Measurements from ENCODE around the gene GGT1.
"Not testable (repeated sequence)": the region's sequence is repeated elsewhere in the genome, so short reads cannot be mapped to it uniquely, and the experiment has no call there.

GGT1 gene

GRCh38 chr22:24609888-24610287, 6.9 kb downstream of the GGT1 start:
- DNase-seq; H3K9me2 ChIP-seq (replicated peaks; ENCODE audit: insufficient read depth, low read length); H3K4me2 ChIP-seq (ENCODE audit: low read depth, low read length); H3K27ac ChIP-seq (ENCODE audit: low read length); H3K4me3 ChIP-seq (ENCODE audit: low read length); H3K9me3 ChIP-seq (replicated peaks; ENCODE audit: insufficient read depth, low read length); H3K4me1 ChIP-seq (ENCODE audit: low read length); H3K36me3 ChIP-seq (replicated peaks; ENCODE audit: insufficient read depth, low read length); H4K20me1 ChIP-seq (ENCODE audit: insufficient read depth, low read length); H3K9ac ChIP-seq (ENCODE audit: low read length); H2AFZ ChIP-seq (ENCODE audit: low read length); H3K27me3 ChIP-seq (replicated peaks; ENCODE audit: insufficient read depth, low read length); H3F3A ChIP-seq (ENCODE audit: insufficient read depth, low read length): not testable (repeated sequence)
- H3K79me2 ChIP-seq (ENCODE audit: low read length), result peaks cover 12% of the 10 kb centered on the region

GRCh38 chr22:24614794-24615193, 11.8 kb downstream of the GGT1 start:
- H3K9me3 ChIP-seq (replicated peaks; ENCODE audit: insufficient read depth, low read length); H3K4me1 ChIP-seq (ENCODE audit: low read length); H3K9me2 ChIP-seq (replicated peaks; ENCODE audit: insufficient read depth, low read length); H3K4me2 ChIP-seq (ENCODE audit: low read depth, low read length); H3K36me3 ChIP-seq (replicated peaks; ENCODE audit: insufficient read depth, low read length); H3F3A ChIP-seq (ENCODE audit: insufficient read depth, low read length); H4K20me1 ChIP-seq (ENCODE audit: insufficient read depth, low read length); H3K4me3 ChIP-seq (ENCODE audit: low read length); H2AFZ ChIP-seq (ENCODE audit: low read length); H3K9ac ChIP-seq (ENCODE audit: low read length); H3K79me2 ChIP-seq (ENCODE audit: low read length); H3K27ac ChIP-seq (ENCODE audit: low read length); H3K27me3 ChIP-seq (replicated peaks; ENCODE audit: insufficient read depth, low read length); DNase-seq: not testable (repeated sequence)

GRCh38 chr22:24621244-24621643, 18.3 kb downstream of the GGT1 start:
- not testable (repeated sequence) for H3K9ac ChIP-seq (ENCODE audit: low read length); H3K27me3 ChIP-seq (replicated peaks; ENCODE audit: insufficient read depth, low read length); H3K79me2 ChIP-seq (ENCODE audit: low read length); H3F3A ChIP-seq (ENCODE audit: insufficient read depth, low read length); H3K4me1 ChIP-seq (ENCODE audit: low read length); H3K9me2 ChIP-seq (replicated peaks; ENCODE audit: insufficient read depth, low read length); DNase-seq; H3K4me2 ChIP-seq (ENCODE audit: low read depth, low read length); H4K20me1 ChIP-seq (ENCODE audit: insufficient read depth, low read length); H2AFZ ChIP-seq (ENCODE audit: low read length); H3K27ac ChIP-seq (ENCODE audit: low read length); H3K4me3 ChIP-seq (ENCODE audit: low read length); H3K36me3 ChIP-seq (replicated peaks; ENCODE audit: insufficient read depth, low read length); H3K9me3 ChIP-seq (replicated peaks; ENCODE audit: insufficient read depth, low read length)

- not testable (repeated sequence) for H3F3A ChIP-seq (ENCODE audit: insufficient read depth, low read length); H3K27me3 ChIP-seq (replicated peaks; ENCODE audit: insufficient read depth, low read length); DNase-seq; H3K9me3 ChIP-seq (replicated peaks; ENCODE audit: insufficient read depth, low read length); H2AFZ ChIP-seq (ENCODE audit: low read length); H3K9me2 ChIP-seq (replicated peaks; ENCODE audit: insufficient read depth, low read length); H3K4me2 ChIP-seq (ENCODE audit: low read depth, low read length); H4K20me1 ChIP-seq (ENCODE audit: insufficient read depth, low read length); H3K79me2 ChIP-seq (ENCODE audit: low read length); H3K4me3 ChIP-seq (ENCODE audit: low read length); H3K36me3 ChIP-seq (replicated peaks; ENCODE audit: insufficient read depth, low read length); H3K4me1 ChIP-seq (ENCODE audit: low read length); H3K27ac ChIP-seq (ENCODE audit: low read length); H3K9ac ChIP-seq (ENCODE audit: low read length)
Observed at GRCh38 chr22:24622596-24622995, 19.6 kb downstream of the GGT1 start.

- H3K4me1 ChIP-seq (ENCODE audit: low read length); H3K79me2 ChIP-seq (ENCODE audit: low read length); H3K9me2 ChIP-seq (replicated peaks; ENCODE audit: insufficient read depth, low read length); H2AFZ ChIP-seq (ENCODE audit: low read length); H3K4me3 ChIP-seq (ENCODE audit: low read length); DNase-seq; H4K20me1 ChIP-seq (ENCODE audit: insufficient read depth, low read length); H3K27ac ChIP-seq (ENCODE audit: low read length); H3K9ac ChIP-seq (ENCODE audit: low read length); H3K4me2 ChIP-seq (ENCODE audit: low read depth, low read length); H3K36me3 ChIP-seq (replicated peaks; ENCODE audit: insufficient read depth, low read length); H3K27me3 ChIP-seq (replicated peaks; ENCODE audit: insufficient read depth, low read length); H3K9me3 ChIP-seq (replicated peaks; ENCODE audit: insufficient read depth, low read length); H3F3A ChIP-seq (ENCODE audit: insufficient read depth, low read length): not testable (repeated sequence)
Observed at GRCh38 chr22:24627911-24628310, 24.9 kb downstream of the GGT1 start.

- H3K36me3 ChIP-seq (replicated peaks; ENCODE audit: insufficient read depth, low read length); DNase-seq; H3K4me1 ChIP-seq (ENCODE audit: low read length); H3K9me2 ChIP-seq (replicated peaks; ENCODE audit: insufficient read depth, low read length); H3F3A ChIP-seq (ENCODE audit: insufficient read depth, low read length); H3K27me3 ChIP-seq (replicated peaks; ENCODE audit: insufficient read depth, low read length); H3K4me2 ChIP-seq (ENCODE audit: low read depth, low read length); H3K4me3 ChIP-seq (ENCODE audit: low read length); H3K9ac ChIP-seq (ENCODE audit: low read length); H3K27ac ChIP-seq (ENCODE audit: low read length); H2AFZ ChIP-seq (ENCODE audit: low read length); H3K79me2 ChIP-seq (ENCODE audit: low read length); H3K9me3 ChIP-seq (replicated peaks; ENCODE audit: insufficient read depth, low read length); H4K20me1 ChIP-seq (ENCODE audit: insufficient read depth, low read length): not testable (repeated sequence)
Observed at GRCh38 chr22:24629069-24629468, 26.1 kb downstream of the GGT1 start.

- H2AFZ ChIP-seq (ENCODE audit: low read length); H3K9ac ChIP-seq (ENCODE audit: low read length); H3K27ac ChIP-seq (ENCODE audit: low read length): not testable (repeated sequence)
Observed at GRCh38 chr22:24630812-24631427, 27.9 kb downstream of the GGT1 start.

GRCh38 chr22:24631430-24632122, 28.6 kb downstream of the GGT1 start:
- not testable (repeated sequence) for H4K20me1 ChIP-seq (ENCODE audit: insufficient read depth, low read length); H2AFZ ChIP-seq (ENCODE audit: low read length); DNase-seq; H3K9ac ChIP-seq (ENCODE audit: low read length); H3K4me1 ChIP-seq (ENCODE audit: low read length); H3K36me3 ChIP-seq (replicated peaks; ENCODE audit: insufficient read depth, low read length); H3K79me2 ChIP-seq (ENCODE audit: low read length); H3F3A ChIP-seq (ENCODE audit: insufficient read depth, low read length); H3K4me3 ChIP-seq (ENCODE audit: low read length); H3K9me2 ChIP-seq (replicated peaks; ENCODE audit: insufficient read depth, low read length); H3K9me3 ChIP-seq (replicated peaks; ENCODE audit: insufficient read depth, low read length); H3K27ac ChIP-seq (ENCODE audit: low read length); H3K4me2 ChIP-seq (ENCODE audit: low read depth, low read length); H3K27me3 ChIP-seq (replicated peaks; ENCODE audit: insufficient read depth, low read length)

More at GRCh38 chr22:24630812-24631427, 27.9 kb downstream of the GGT1 start:
- not testable (repeated sequence) for H3K4me2 ChIP-seq (ENCODE audit: low read depth, low read length); H3K9me3 ChIP-seq (replicated peaks; ENCODE audit: insufficient read depth, low read length); H3K27me3 ChIP-seq (replicated peaks; ENCODE audit: insufficient read depth, low read length); H3K79me2 ChIP-seq (ENCODE audit: low read length); H3K4me3 ChIP-seq (ENCODE audit: low read length); H4K20me1 ChIP-seq (ENCODE audit: insufficient read depth, low read length); H3F3A ChIP-seq (ENCODE audit: insufficient read depth, low read length); H3K9me2 ChIP-seq (replicated peaks; ENCODE audit: insufficient read depth, low read length); H3K4me1 ChIP-seq (ENCODE audit: low read length); DNase-seq; H3K36me3 ChIP-seq (replicated peaks; ENCODE audit: insufficient read depth, low read length)
